ENCODE results near the gene CTNNB1.

CTNNB1 gene

GRCh38 chr3:41222012-41222411 is 22.7 kb downstream of the CTNNB1 start:
- no peak for TF ChIP-seq FOXP2 (optimal IDR thresholded peaks at IDR 0.05; ENCODE audit: borderline replicate concordance, extremely low read depth, extremely low read length, insufficient read depth)
- no peak for TF ChIP-seq REST (IDR thresholded peaks at IDR 0.05; ENCODE audit: insufficient read depth in 1 of 2, low read depth in 2 of 2, low read length in 2 of 2)
- TF ChIP-seq SIN3A (IDR thresholded peaks at IDR 0.05; ENCODE audit: borderline replicate concordance, insufficient read depth, low read length), result no peak
- TF ChIP-seq POLR2AphosphoS5 (IDR thresholded peaks at IDR 0.05; ENCODE audit: low read depth, low read length), result no peak
- no peak for TF ChIP-seq TAF1 (IDR thresholded peaks at IDR 0.05; ENCODE audit: borderline replicate concordance, insufficient read depth, low read length)

GRCh38 chr3:41222501-41222900 is 23.2 kb downstream of the CTNNB1 start:
- TF ChIP-seq TAF1 (IDR thresholded peaks at IDR 0.05; ENCODE audit: borderline replicate concordance, insufficient read depth, low read length) (no peak), FOXP2 (optimal IDR thresholded peaks at IDR 0.05; ENCODE audit: borderline replicate concordance, extremely low read depth, extremely low read length, insufficient read depth) (no peak), SIN3A (IDR thresholded peaks at IDR 0.05; ENCODE audit: borderline replicate concordance, insufficient read depth, low read length) (no peak), REST (IDR thresholded peaks at IDR 0.05; ENCODE audit: insufficient read depth in 1 of 2, low read depth in 2 of 2, low read length in 2 of 2) (no peak), POLR2AphosphoS5 (IDR thresholded peaks at IDR 0.05; ENCODE audit: low read depth, low read length) (no peak)

GRCh38 chr3:41223078-41223477 is 23.8 kb downstream of the CTNNB1 start:
- TF ChIP-seq POLR2AphosphoS5 (IDR thresholded peaks at IDR 0.05; ENCODE audit: low read depth, low read length) (no peak), TAF1 (IDR thresholded peaks at IDR 0.05; ENCODE audit: borderline replicate concordance, insufficient read depth, low read length) (no peak), REST (IDR thresholded peaks at IDR 0.05; ENCODE audit: insufficient read depth in 1 of 2, low read depth in 2 of 2, low read length in 2 of 2) (no peak), FOXP2 (optimal IDR thresholded peaks at IDR 0.05; ENCODE audit: borderline replicate concordance, extremely low read depth, extremely low read length, insufficient read depth) (no peak), SIN3A (IDR thresholded peaks at IDR 0.05; ENCODE audit: borderline replicate concordance, insufficient read depth, low read length) (no peak)

- TF ChIP-seq FOXP2 (optimal IDR thresholded peaks at IDR 0.05; ENCODE audit: borderline replicate concordance, extremely low read depth, extremely low read length, insufficient read depth), result no peak
- TF ChIP-seq REST (IDR thresholded peaks at IDR 0.05; ENCODE audit: insufficient read depth in 1 of 2, low read depth in 2 of 2, low read length in 2 of 2), result no peak
- TF ChIP-seq TAF1 (IDR thresholded peaks at IDR 0.05; ENCODE audit: borderline replicate concordance, insufficient read depth, low read length), result no peak
- no peak for TF ChIP-seq SIN3A (IDR thresholded peaks at IDR 0.05; ENCODE audit: borderline replicate concordance, insufficient read depth, low read length)
- no peak for TF ChIP-seq POLR2AphosphoS5 (IDR thresholded peaks at IDR 0.05; ENCODE audit: low read depth, low read length)
Measured at GRCh38 chr3:41223691-41224090, 24.4 kb downstream of the CTNNB1 start.

Measured in PFSK-1 (cell line).